OCI-LY1 (cell line): ENCODE data around the gene KLHL15.

Source experiments
- EZH2 ChIP-seq: fragments of 200-600 bp; sonication (generic), shearing (Covaris generic); IDR thresholded peaks from 2 replicates; pipeline ENCODE4 v1.8.0; 2017; ENCODE audit warnings: borderline replicate concordance, mixed run types, mild to moderate bottlenecking, antibody characterized with exemption, low read length, moderate library complexity, mixed read lengths
- TF ChIP-seq, protein P1 (sequence below): fragments of 200-600 bp; sonication (generic), shearing (Covaris generic); IDR thresholded peaks from 2 replicates; pipeline ENCODE4 v1.5.1; 2017; ENCODE audit warnings: mild to moderate bottlenecking, antibody characterized with exemption, low read length, moderate library complexity, mixed read lengths

GRCh38 chrX:23989689-23990088, 37.3 kb downstream of the KLHL15 start:
- TF ChIP-seq, protein P1, sequence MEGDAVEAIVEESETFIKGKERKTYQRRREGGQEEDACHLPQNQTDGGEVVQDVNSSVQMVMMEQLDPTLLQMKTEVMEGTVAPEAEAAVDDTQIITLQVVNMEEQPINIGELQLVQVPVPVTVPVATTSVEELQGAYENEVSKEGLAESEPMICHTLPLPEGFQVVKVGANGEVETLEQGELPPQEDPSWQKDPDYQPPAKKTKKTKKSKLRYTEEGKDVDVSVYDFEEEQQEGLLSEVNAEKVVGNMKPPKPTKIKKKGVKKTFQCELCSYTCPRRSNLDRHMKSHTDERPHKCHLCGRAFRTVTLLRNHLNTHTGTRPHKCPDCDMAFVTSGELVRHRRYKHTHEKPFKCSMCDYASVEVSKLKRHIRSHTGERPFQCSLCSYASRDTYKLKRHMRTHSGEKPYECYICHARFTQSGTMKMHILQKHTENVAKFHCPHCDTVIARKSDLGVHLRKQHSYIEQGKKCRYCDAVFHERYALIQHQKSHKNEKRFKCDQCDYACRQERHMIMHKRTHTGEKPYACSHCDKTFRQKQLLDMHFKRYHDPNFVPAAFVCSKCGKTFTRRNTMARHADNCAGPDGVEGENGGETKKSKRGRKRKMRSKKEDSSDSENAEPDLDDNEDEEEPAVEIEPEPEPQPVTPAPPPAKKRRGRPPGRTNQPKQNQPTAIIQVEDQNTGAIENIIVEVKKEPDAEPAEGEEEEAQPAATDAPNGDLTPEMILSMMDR = no peak
- TF ChIP-seq EZH2 = no peak
